GM21723 (cell line): ENCODE data around the gene INO80.

Experiments
- ATAC-seq: cut with Tn5 transposase; IDR thresholded peaks from one replicate; pipeline ENCODE4 v1.9.1; 2021; ENCODE audit warnings: mild to moderate bottlenecking, moderate library complexity; ENCODE audit not compliant: unreplicated experiment

Gene INO80

DNA sequence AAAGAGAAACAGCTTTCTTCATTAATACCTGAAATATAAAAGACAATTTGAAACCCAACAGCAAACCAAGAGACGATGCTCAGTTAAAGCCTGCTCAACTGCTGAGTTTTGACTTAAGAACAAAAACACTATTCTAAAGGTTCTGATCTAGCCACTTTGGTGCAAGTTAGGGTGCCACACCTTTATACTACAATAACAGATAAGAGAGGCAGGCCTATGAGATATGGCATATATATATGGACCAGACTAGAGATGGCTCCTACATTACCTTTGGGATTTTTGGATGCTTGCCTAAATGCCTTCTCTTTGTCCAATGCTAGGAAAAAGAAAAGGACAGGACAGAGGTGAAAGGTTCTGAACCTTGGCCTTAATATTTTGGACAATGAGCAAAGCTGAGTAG is 68.6 kb downstream of the INO80 start:
- no peak for ATAC-seq

DNA sequence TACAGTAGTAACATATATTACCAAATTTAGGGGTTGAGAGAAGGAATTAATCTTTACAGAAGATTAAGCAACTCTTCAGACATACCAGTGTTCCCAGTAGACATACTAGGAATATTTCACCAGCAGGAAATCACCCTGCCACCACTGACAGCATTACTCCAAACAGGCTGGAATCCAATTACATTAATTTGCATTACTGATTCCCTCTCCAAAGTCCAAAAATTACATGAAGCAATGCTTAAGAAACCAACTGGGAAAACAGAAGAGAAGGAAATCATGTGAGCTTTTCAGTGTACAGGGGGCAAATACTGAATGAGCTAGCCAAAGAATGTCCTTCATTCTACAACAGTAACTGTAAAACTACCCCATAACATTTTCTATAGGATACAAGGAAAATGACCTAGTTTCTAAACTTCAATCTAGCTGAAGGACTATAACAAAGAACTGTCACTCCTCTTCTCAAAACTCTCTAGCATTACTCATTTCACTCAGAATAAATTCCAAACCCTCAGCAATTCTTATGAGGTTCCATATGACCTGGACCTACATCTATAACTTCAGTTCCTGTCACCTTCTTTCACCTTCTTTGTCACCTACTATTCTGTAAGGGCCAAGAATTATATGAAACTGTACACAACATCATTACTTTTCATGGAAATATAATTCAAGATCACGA is 72.7 kb downstream of the INO80 start:
- no peak for ATAC-seq

DNA sequence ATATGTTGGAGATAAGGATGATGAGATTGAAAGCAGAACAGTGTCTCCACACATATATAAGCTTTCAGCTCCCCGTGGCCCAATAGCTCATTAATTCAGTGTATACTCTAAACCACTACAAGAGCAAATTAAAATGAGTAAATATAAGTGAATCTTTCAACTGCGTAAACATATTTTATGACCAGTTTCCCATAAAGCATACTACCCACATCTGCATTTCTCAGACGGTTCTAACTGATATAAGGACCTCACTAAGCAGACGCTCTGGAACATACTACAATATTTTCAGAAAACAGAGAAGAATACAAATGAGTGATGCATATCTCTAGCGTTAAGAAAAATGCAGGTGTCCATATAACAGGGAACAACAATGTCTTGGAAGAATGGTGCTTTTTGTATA is 73.2 kb downstream of the INO80 start:
- no peak for ATAC-seq

DNA sequence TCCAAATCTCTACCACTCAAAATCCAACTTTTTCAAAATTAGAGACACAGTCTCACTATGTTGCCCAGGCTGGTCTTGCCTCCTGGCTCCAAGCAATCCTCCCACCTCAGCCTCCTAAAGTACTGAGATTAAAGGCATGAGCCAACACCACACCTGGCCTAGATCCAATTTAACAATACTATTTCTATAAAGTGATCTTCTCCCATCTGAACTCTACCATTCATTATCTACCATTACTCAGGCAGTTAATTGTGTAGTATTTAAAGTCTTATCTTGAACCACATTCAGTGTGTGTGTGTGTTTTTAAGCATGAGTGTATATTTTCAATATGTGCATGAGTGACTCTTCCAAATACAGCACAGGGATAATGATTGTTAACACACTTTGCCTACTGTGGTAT is 77.0 kb downstream of the INO80 start:
- no peak for ATAC-seq

DNA sequence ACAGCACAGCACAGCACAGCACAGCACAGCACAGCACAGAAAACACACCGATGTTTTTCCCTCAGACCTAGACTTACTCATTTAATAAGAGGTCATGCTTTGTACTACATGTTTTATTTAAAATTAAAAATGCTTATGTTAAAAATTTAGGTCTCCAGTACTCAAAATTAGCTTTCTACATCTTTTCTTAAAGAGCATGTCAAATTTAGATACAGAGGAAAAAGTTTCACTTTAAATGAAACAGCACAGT is 84.1 kb downstream of the INO80 start:
- ATAC-seq: no peak

DNA sequence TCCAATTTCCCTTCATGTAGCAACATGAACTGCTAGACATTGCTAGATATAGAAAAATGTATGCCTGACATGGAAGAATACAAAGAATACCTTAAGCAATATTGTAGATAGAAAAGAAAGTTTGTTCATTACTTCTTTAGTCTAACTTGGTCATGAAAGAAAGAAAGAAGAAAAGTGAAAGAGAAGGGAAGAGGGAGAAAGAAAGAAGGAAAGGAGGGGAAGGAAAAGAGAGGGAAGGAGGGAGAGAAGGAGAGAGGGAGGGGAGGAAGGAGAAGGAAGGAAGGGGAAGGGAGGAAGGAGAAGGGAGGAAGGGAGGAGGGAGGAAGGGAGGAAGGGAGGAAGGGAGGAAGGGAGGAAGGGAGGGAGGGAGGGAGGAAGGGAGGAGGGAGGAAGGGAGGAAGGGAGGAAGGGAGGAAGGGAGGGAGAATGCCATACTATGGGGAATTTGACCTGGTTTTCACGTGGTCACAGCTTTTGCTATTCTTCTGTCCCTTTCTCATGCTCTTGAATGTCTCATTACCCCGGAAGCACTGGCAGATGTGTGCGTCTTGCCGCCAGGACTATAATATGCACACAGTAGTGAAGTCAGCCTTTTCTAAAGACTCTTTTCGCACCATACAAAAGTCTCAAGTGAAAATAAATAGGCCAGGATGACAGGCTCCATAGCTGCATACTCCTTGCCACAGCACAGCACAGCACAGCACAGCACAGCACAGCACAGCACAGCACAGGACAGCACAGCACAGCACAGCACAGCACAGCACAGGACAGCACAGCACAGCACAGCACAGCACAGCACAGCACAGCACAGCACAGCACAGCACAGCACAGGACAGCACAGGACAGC is 84.6 kb downstream of the INO80 start:
- no peak for ATAC-seq

DNA sequence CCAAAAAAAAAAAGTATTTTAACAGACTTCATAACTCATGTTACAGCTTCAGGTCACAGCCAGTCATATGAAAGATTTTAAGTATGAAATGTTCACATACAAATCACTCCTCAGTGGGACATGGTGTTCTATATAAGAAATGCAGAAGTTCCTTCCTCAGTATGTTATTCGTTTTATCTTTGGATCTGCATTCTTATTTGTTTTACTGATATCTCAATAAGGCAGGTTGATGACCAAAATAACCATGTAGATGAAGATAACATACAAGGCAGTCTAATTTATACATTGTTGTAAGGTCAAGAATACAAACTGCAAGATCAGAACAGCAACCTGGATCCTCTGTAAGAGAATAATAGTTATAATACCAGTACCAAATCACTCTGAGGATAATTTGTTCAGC is 87.2 kb downstream of the INO80 start:
- ATAC-seq: no peak

DNA sequence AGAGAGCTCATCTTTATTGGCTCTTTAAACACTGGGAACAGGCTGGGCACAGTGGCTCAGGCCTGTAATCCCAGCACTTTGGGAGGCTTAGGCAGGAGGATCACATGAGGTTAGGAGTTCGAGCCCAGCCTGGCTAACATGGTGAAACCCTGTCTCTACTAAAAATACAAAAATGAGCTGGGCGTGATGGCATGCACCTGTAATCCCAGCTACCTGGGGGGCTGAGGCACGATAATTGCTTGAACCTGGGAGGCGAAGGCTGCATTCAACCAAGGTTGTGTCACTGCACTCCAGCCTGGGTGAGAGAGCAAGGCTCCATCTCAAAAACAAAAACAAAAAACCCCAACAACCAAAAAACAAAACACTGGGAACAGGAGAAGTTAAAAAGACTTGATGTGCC is 90.7 kb downstream of the INO80 start:
- ATAC-seq: no peak

DNA sequence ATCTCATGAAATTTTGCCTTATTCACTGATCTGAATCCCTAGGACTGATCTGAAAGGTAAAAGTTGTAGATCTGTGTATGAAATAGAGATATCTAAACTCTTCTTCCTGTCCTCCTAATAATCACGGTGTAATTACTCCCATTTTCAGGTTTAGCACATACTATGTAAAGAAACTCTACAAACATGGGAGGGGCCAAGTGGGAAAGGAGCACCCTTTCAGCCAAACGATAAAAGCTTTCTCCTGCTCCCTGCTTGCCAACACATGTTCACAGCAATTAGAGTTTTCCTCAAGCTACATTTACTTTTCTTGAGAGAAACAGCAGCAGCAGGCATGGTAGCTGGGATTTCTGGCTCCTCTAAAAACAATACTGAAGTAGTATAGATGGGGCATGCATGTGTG is 91.2 kb downstream of the INO80 start:
- ATAC-seq: no peak

DNA sequence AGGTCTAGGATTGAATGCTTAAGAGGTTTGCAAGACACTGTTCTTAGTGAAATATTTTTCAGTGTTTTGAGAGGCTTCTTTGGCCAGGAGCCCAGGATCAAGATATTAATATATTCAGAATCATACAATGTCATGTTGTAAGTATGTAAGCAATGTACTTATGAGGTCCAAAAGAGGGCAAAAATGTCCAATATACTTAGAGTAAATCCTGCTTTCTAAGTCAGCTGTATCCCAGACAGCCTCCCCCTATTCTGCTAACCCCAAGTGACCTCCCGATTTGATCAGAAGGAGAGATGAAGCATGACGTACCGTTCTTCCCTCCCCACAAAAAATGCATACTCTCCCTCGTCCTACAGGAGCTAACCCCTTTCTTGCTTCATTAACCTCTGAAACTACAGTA is 91.9 kb downstream of the INO80 start:
- no peak for ATAC-seq

DNA sequence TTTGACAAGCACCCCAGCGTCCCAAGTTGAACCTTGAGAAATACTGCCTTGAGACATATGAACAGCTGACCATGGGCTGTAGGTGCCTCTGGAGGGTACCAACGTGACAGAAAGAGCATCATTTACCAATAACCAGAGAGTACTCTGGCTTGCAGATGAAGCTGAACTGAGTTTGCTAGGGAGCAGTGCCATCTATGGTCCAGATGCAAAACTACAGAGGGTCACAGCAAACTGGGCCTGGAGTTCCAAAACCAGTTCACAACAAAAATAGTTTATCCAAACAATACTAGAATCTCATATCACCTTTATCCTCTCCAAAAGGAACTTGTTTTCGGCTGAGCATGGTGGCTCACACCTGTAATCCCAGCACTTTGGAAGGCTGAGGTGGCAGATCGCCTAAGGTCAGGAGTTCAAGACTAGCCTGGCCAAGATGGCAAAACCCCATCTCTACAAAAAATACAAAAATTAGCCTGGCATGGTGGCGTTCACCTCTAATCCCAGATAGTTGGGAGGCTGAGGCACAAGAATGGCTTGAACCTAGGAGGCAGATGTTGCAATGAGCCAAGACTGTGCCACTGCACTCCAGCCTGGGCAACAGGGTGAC is 93.5 kb downstream of the INO80 start:
- no peak for ATAC-seq

DNA sequence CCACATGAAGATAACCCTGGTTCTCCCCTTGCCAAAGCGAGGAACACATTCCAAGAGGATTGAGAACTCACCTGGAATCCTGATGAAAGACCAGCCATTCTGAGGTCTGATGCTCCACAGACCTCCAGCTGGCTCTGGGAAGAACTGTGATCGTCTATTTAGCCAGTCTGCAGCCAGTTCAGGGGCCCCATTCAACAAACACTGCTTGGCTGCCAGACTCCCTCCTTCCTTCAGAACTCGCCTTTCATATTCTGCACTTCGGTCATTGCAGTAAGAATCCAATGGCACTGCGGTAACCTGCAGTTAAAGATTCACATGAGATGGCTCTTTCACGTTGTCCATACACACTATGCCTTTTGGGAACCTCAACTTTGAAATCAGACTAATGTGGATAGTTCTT is 95.3 kb downstream of the INO80 start:
- no peak for ATAC-seq

DNA sequence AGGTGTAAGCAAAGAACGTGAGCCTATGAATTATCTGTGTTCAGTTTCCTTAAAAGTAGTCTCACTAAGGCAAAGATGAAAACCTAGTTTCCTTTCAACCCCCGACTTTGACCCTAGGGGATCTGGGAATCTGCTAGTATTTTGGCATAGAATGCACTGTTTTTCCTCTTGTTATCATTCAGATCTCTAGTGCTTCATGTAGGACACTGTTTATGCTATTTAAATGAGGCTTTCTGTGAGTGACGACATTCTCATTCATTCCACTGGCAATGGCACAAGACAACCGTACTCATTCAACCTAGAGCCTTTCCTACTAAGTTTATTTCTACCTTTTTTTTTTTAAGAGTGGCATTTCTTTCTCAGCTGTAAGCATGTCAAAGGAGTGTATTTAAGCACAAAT is 95.8 kb downstream of the INO80 start:
- no peak for ATAC-seq

DNA sequence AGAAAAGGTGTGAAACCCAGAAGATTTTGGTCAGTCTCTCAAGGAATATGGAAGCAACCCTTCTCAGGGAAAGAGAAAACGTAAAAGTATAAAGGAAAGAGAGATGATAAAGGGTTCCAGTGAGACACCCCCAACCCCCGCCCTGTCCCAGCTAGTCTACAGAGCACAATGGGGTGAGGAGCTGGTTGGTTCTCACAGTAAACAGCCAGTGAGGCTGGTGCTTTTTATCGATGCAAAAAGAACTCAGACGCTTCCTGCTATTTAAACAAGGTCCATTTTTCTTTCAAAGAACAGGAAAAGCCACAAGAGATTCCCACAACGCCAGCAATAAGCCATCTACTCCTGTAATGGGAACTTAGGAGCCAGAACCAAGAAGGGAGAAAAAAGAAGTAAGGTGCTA is 96.9 kb downstream of the INO80 start:
- ATAC-seq: no peak

DNA sequence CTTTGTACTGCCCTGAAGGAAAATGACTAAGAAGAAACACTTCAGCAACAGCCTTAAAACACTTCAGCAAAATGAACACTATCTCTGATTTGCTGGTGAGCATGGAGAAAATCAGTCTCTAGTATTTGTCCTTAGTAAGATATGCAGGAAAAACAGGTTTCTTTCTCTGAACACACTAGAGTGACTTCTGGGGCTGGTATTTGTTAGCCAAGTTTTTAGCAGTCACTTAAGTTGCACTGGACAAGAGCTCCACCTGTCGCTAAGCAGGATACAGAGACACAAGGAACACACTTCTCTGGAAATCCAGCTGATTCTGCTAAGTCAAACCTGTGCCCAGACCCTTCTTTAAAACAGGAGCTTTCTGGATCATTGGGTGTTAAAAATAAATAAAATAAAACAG is 97.5 kb downstream of the INO80 start:
- no peak for ATAC-seq

DNA sequence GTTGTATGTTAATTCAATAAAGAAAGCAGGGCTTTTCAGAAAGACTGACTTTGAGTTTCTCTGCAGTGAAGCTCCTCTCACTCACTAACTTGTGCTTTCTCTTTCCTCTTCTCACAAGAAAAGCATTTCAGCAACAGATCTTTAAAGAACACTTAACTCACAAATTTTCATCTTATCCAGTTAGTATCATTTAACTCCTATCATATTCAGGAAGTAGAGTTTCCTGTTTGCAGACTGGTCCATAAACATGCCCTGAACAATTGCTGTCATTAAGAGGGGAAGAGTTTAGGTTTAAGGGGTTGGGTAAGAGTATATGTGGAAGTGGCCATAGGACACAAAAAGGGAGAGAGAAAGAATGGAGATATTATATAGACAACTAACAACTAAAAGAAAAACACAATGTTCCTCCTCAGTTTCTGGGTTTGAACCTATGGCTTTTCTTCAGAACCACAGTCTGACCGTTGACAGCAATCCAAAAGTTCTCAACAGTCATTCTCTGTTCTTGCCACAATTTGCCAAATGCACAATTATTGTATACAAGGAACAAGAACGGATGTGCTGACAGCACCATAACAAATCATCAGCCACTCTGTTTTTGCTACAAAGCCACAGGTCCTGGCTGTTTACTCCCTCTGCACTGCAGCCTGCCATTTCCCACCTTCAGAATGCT is 98.9 kb downstream of the INO80 start:
- no peak for ATAC-seq

DNA sequence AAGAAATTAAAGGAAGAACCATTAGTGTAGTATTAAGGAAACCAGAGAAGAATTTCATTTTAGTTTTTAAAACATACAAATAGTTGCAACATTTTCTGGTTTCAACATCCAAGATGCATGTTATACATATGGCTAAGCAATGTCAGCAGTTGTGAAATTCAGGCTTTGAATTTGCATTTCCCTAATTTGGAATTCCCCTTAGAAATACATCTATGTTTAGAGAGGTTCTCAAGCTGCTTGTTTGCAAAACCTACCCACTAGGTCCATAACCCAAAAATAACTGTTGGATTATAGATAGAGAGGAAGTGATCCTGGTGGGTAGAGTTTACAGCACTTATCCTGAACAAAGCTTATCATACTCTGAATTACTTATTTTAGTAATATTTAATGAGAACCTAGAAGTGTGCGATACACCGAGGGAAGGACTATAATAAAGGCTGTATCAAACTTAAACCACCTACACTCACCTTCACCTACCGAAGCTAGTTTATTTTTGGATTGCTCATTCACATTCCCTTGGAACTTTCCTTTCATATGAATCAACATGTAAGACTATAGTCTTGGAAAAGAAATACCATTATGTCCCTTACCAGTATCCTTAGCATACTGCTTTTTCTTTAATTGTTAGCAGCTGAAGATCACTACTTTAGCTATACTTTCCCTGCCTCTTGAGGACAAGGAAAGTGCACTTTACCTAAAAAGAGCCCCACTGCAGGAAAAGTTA is 102.2 kb downstream of the INO80 start:
- ATAC-seq: no peak

DNA sequence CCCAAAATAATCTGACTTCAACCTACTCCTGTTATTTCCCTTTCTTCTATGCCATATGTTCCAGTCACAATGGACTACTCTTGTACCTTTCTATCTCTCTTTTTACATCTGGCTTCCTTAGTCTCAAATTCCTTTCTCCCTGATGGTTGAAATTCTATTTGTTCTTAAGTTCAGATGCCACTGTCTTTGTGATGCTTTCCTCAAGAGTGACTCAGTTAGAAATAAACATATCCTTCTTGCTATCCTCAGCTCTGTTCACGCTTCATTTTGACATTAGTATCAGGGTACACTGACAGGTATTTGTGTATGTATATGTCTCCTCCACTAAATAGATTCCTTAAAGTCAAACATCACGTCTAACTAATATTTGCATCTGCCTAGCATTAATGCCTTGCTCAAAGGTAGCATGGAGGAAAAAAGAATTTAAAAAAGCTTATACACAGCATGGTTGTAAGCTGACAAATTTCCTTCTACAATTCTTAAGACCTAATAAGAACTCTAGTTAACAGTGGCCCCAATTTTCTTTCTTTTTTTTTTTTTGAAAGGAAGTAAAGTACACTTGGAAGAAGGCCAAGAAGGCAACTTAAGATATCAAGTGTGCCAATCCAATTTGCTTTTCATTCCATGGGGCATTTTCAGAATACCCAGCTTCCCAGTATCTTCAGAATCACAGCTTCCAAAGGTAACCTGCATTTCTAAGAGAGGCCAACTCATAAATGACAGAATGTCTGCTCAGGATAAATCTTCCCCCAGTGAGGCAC is 104.8 kb downstream of the INO80 start:
- ATAC-seq: no peak

DNA sequence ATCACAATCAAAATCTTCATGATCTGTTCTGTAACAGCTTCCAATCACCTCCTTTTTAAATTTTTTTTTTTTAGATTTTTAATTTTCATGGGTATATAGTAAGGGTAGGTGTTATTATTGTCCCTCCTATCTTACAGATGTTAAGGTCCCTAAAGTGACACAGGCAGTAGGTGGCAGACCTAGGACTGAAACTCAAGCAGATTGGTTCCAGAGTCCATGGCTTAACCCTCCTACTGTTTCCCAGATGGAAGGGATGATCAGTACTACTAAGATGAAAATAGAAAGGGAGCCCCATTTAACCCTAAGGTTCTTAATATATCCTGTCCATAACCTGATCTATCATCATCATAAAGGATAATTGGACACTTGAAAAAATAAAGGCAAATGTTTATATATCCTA is 105.7 kb downstream of the INO80 start:
- no peak for ATAC-seq

DNA sequence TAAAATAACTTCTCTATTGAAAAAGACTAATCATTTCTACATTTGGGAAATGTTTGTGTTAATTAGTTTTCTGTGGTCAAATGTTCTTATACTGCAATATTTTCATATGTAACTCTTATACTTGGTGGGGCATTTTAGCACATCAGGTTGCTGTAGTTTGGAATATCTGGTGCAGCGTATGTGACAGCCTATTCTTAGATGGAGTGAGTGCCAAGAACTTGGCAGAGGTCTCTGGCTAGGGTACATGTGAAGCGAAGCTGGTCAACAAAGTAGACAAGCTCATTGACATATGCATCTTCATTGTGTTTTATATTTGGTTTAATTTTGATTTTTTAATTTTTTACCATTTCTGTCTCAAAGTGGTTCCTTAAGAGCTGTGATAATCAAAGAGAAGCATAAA is 109.6 kb downstream of the INO80 start:
- no peak for ATAC-seq

DNA sequence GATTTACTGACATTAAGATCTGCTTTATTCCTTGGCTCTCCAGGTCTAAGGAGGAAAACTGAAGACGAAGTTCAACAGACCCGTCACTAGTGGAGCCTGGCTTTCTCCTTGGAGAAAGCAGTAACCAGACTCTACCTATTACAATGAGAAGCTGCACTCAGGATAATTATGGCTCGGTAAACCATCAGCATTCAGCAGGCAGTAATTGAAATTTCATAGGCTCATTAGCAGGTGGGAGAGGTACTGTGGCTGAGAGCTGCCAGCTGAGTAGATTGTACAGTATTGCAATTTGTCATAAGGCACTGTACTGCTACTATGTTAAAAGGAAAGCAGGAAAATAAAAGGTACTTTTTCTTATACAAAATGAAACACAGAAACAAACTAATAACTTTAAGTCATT is 111.6 kb downstream of the INO80 start:
- ATAC-seq: no peak
